Activated CD8-positive, alpha-beta memory T cell treated with anti-CD3 and anti-CD28 coated beads, Interleukin-2, amount 50 U/mL, for 48 hours (primary cell): ENCODE data around the gene CLDN24.

ENCODE experiments used
- DNase-seq: peaks from one replicate; pipeline ENCODE4 v3.0.0-alpha.2; 2020

Gene CLDN24

GRCh38 chr4:183322326-183322725, at the start of gene CLDN24:
TSS of gene CLDN24 (minus strand) at chr4:183322426. CDS start at chr4:183322426, 0 bp downstream.
- DNase-seq = no peak

- no peak for DNase-seq
Observed at GRCh38 chr4:183370786-183371185, 48.6 kb upstream of the CLDN24 start.

- DNase-seq = no peak
Observed at GRCh38 chr4:183369073-183369472, 46.8 kb upstream of the CLDN24 start.

- no peak for DNase-seq
Observed at GRCh38 chr4:183366206-183366835, 44.1 kb upstream of the CLDN24 start.

- DNase-seq = no peak
Observed at GRCh38 chr4:183364025-183364424, 41.8 kb upstream of the CLDN24 start.

- DNase-seq = no peak
Observed at GRCh38 chr4:183362916-183363542, 40.8 kb upstream of the CLDN24 start.

GRCh38 chr4:183362036-183362435, 39.8 kb upstream of the CLDN24 start:
- DNase-seq = no peak

- DNase-seq = no peak
Observed at GRCh38 chr4:183360161-183360919, 38.1 kb upstream of the CLDN24 start.

GRCh38 chr4:183358215-183358755, 36.1 kb upstream of the CLDN24 start:
- DNase-seq = no peak

GRCh38 chr4:183356931-183357675, 34.9 kb upstream of the CLDN24 start:
- no peak for DNase-seq

GRCh38 chr4:183356173-183356830, 34.1 kb upstream of the CLDN24 start:
- no peak for DNase-seq

- no peak for DNase-seq
Observed at GRCh38 chr4:183355405-183355804, 33.2 kb upstream of the CLDN24 start.

- DNase-seq = no peak
Observed at GRCh38 chr4:183354219-183354618, 32.0 kb upstream of the CLDN24 start.

GRCh38 chr4:183353557-183353956, 31.3 kb upstream of the CLDN24 start:
- no peak for DNase-seq

- no peak for DNase-seq
Observed at GRCh38 chr4:183352546-183352945, 30.3 kb upstream of the CLDN24 start.

- no peak for DNase-seq
Observed at GRCh38 chr4:183350317-183351071, 28.3 kb upstream of the CLDN24 start.

GRCh38 chr4:183349673-183350072, 27.4 kb upstream of the CLDN24 start:
- no peak for DNase-seq

GRCh38 chr4:183348706-183349659, 26.8 kb upstream of the CLDN24 start:
- DNase-seq = no peak

GRCh38 chr4:183348136-183348535, 25.9 kb upstream of the CLDN24 start:
- no peak for DNase-seq

- DNase-seq = no peak
Observed at GRCh38 chr4:183347566-183347965, 25.3 kb upstream of the CLDN24 start.

GRCh38 chr4:183347146-183347545, 24.9 kb upstream of the CLDN24 start:
- DNase-seq = no peak
